CD4-positive, alpha-beta memory T cell (primary cell): Measurements from ENCODE around the gene CCDC107. TPM values are rescaled to one million over a fixed set of nuclear protein-coding genes. Genes with fewer than 3 reads are reported as not detected.
A peak's percentile ranks its signal among the peaks of the same experiment; 100 is the strongest.

Experiments
- CTCF ChIA-PET: fragments of 350-600 bp; sonication (Branson Sonifier 250); formaldehyde crosslinking; loops from one replicate; lab custom pipeline; 2021; ENCODE audit warnings: inconsistent platforms; ENCODE audit not compliant: partially characterized antibody; lab: Charles Lee
- POLR2A ChIA-PET: fragments of 350-600 bp; sonication (Branson Sonifier 250); formaldehyde crosslinking; loops from one replicate; lab custom pipeline; 2021; ENCODE audit not compliant: partially characterized antibody; lab: Charles Lee
- DNase-seq, 5 donors: peaks; one replicate each; pipeline versions ENCODE4 v3.0.0 to v3.0.0-alpha.2; 2020 to 2022; ENCODE audit warnings: mixed read lengths in 1 of 5
- H3K27ac ChIP-seq: one replicate; pipeline ENCODE4 v1.7.0; 2013; ENCODE audit warnings: low read depth, low read length
- H3K27me3 ChIP-seq: 2 replicates; pipeline ENCODE4 v1.7.0; 2013; ENCODE audit warnings: mild to moderate bottlenecking, low read length, moderate library complexity; ENCODE audit not compliant: insufficient read depth
- H3K36me3 ChIP-seq: 2 replicates; pipeline ENCODE4 v1.7.0; 2013; ENCODE audit warnings: mild to moderate bottlenecking, low read length, moderate library complexity; ENCODE audit not compliant: insufficient read depth
- H3K4me1 ChIP-seq: 2 replicates; pipeline ENCODE4 v1.7.0; 2013; ENCODE audit warnings: mild to moderate bottlenecking, low read length, moderate library complexity; ENCODE audit not compliant: insufficient read depth
- H3K4me3 ChIP-seq, 2 donors: one replicate each; pipeline ENCODE4 v1.7.0; 2013; ENCODE audit warnings: low read length in 2 of 2, mild to moderate bottlenecking in 1 of 2
- H3K9me3 ChIP-seq, 2 donors: one replicate each; pipeline ENCODE4 v1.7.0; 2013; ENCODE audit warnings: low read length in 2 of 2, control low read depth in 1 of 2; ENCODE audit not compliant: control insufficient read depth in 1 of 2
- H3K27ac Mint-ChIP-seq, 7 donors: one replicate each; pipeline ENCODE4 v1.8.0; 2020 to 2021; ENCODE audit warnings: mixed read lengths in 7 of 7, mild to moderate bottlenecking in 6 of 7, inconsistent platforms in 3 of 7, moderate library complexity in 3 of 7
- H3K27me3 Mint-ChIP-seq, 2 donors: one replicate each; pipeline ENCODE4 v1.8.0; 2020 to 2021; ENCODE audit warnings: mixed read lengths in 2 of 2
- H3K36me3 Mint-ChIP-seq, 2 donors: one replicate each; pipeline ENCODE4 v1.8.0; 2020 to 2021; ENCODE audit warnings: mixed read lengths in 2 of 2, inconsistent platforms in 1 of 2, mild to moderate bottlenecking in 1 of 2
- H3K4me1 Mint-ChIP-seq, 4 donors: one replicate each; pipeline ENCODE4 v1.8.0; 2020 to 2021; ENCODE audit warnings: mixed read lengths in 4 of 4, mild to moderate bottlenecking in 1 of 4
- H3K4me3 Mint-ChIP-seq, 8 donors: one replicate each; pipeline ENCODE4 v1.8.0; 2020 to 2021; ENCODE audit warnings: mixed read lengths in 8 of 8, mild to moderate bottlenecking in 7 of 8, moderate library complexity in 6 of 8, inconsistent platforms in 3 of 8
- H3K9me3 Mint-ChIP-seq, 8 donors: one replicate each; pipeline ENCODE4 v1.8.0; 2020 to 2021; ENCODE audit warnings: mixed read lengths in 8 of 8, mild to moderate bottlenecking in 5 of 8, inconsistent platforms in 3 of 8, moderate library complexity in 1 of 8
- intact Hi-C: fragments of 100-400 bp; cut with micrococcal nuclease; formaldehyde crosslinking; loops from one replicate; pipeline ENCODE4 v1.15.1; 2023
- polyA plus RNA-seq, 2 donors: library from polyadenylated mRNA; unstranded; fragments of 300-500 nt; fragmentation: Illumina TruSeq; gene quantifications; one replicate each; pipeline ENCODE4 v1.2.3, GENCODE V29; 2021
- total RNA-seq, 2 experiments: library from RNA; stranded (reverse); gene quantifications; one replicate each; pipeline ENCODE4 v1.2.3, GENCODE V29; 2021

Gene CCDC107
- total and polyA plus RNA-seq, 4 experiments from 2014 or later: 28.4 to 92.5 (median 60.5) TPM

- no peak overlapping the region for H3K27ac ChIP-seq
- peaks cover 25% of the 10 kb centered on the region for H3K4me1 ChIP-seq
- ChIA-PET CTCF (interaction anchor here (0.6 to 17.9 kb wide), 4 partner anchors 9 to 62 kb away, joined by 3 to 339 read pairs (median 133); partner anchors contain the start of genes CCDC107, RMRP, SIT1 and TPM2), POLR2A (no interaction called here)
- Mint-ChIP-seq H3K27me3 (no peaks in the 10 kb centered on the region), H3K4me3 (no peak overlapping the region), H3K9me3 (peaks cover 0 to under 1% (median 0%) of the 10 kb centered on the region in 8 donors), H3K4me1 (peaks cover 19 to 37% (median 28%) of the 10 kb centered on the region in 4 donors), H3K27ac (no peak overlapping the region), H3K36me3 (no peaks in the 10 kb centered on the region)
- no peaks in the 10 kb centered on the region for H3K27me3 ChIP-seq
- H3K36me3 ChIP-seq: no peaks in the 10 kb centered on the region
- no peak overlapping the region for H3K4me3 ChIP-seq
- H3K9me3 ChIP-seq: no peaks in the 10 kb centered on the region
- no peak for DNase-seq
- intact Hi-C loops: no loop called here
Measured at GRCh38 chr9:35667939-35668338, 9.8 kb downstream of the CCDC107 start.

DNA sequence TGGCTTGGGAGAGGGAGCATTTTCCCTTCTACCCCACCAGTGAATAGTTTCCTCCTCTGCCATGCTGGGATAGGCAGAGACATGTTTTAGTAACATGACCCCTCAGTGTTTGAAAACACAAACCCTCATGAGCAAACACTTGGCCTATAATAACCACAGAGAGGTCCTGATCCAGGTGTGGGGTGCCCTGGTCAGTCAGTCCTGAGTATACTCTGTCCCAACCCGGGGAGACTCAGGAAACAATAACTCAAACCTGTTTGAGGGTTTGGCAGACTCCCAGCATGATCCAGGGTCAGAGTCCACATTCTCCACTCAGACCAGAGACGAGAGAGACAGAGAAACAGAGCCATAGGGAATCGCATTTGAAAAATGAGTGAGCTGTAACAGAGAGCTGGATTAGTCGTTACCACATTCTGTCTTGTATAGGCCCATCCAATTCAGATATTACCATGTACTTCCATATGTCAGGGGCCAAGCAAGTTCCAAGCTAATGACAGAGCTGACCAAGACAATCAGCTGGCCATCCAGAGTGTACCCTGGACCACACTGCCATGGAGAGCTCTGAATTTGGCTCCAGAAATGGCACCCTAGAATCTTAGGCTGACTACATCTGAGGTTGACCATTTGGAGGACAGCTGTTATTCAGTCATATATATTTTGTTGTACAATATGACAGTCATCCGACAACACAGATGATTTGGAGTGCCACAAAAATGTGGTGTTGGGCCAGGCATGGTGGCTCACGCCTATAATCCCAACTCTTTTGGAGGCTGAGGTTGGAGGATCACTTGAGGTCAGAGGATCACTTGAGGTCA, 11.4 kb downstream of the CCDC107 start:
- H3K4me1 Mint-ChIP-seq: peaks cover 10 to 24% (median 15%) of the 10 kb centered on the region in 4 donors
- H3K9me3 ChIP-seq: no peaks in the 10 kb centered on the region
- H3K9me3 Mint-ChIP-seq: no peaks in the 10 kb centered on the region
- no peaks in the 10 kb centered on the region for H3K36me3 ChIP-seq
- peaks cover 0 to 3% of the 10 kb centered on the region in 2 donors for H3K27me3 Mint-ChIP-seq
- no peaks in the 10 kb centered on the region for H3K27me3 ChIP-seq
- CTCF ChIA-PET: interaction anchor here (0.6 to 17.9 kb wide), 8 partner anchors 8 to 59 kb away, joined by 3 to 260 read pairs (median 5); partner anchors contain the start of genes SIT1 and TPM2
- intact Hi-C loops: no loop called here
- no peak overlapping the region for H3K27ac ChIP-seq
- H3K36me3 Mint-ChIP-seq: no peaks in the 10 kb centered on the region
- no peak overlapping the region for H3K4me3 Mint-ChIP-seq
- H3K4me3 ChIP-seq: no peak overlapping the region
- peaks cover 9% of the 10 kb centered on the region for H3K4me1 ChIP-seq
- no peak overlapping the region for H3K27ac Mint-ChIP-seq
- POLR2A ChIA-PET: interaction anchor here (1.6 kb wide), 1 partner anchor 23 kb away, joined by 5 read pairs; no protein-coding TSS in a partner anchor
- no peak for DNase-seq

DNA sequence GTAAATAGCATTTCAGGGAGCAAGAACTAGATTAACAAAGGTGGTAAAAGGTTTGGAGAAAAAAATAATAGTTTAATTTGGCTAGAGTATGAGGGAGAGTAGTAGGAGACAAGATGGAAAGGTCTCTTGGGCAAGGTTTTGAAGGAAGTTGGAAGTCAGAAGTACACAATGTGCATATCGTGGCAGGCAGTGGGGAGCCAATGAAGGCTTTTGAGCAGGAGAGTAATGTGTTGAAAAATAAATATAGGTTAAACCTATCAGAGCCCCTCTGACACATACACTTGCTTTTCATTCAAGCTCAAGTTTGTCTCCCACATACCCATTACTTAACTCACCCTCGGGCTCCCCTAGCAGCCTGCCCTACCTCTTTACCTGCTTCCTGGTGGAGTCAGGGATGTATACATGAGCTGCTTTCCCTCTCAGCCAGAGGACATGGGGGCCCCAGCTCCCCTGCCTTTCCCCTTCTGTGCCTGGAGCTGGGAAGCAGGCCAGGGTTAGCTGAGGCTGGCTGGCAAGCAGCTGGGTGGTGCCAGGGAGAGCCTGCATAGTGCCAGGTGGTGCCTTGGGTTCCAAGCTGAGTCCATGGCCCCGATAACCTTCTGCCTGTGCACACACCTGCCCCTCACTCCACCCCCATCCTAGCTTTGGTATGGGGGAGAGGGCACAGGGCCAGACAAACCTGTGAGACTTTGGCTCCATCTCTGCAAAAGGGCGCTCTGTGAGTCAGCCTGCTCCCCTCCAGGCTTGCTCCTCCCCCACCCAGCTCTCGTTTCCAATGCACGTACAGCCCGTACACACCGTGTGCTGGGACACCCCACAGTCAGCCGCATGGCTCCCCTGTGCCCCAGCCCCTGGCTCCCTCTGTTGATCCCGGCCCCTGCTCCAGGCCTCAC, 15.3 kb downstream of the CCDC107 start, which contains the start of gene CA9:
TSS of gene CA9 (plus strand) at position 797 of the 893 bp plus-strand sequence. CDS start at position 829, 32 bp downstream.
- H3K9me3 Mint-ChIP-seq: no peaks in the 10 kb centered on the region
- no peak for DNase-seq
- H3K27ac Mint-ChIP-seq: peak within 1 kb of the TSS in 3 of 7 donors; percentile 18 to 51 (median 22)
- H3K9me3 ChIP-seq: no peaks in the 10 kb centered on the region
- H3K36me3 ChIP-seq: no peaks in the 10 kb centered on the region
- no peak within 1 kb of the TSS for H3K4me3 ChIP-seq
- peaks cover 12 to 15% (median 14%) of the 10 kb centered on the region in 4 donors for H3K4me1 Mint-ChIP-seq
- peaks cover 12% of the 10 kb centered on the region for H3K4me1 ChIP-seq
- H3K27me3 Mint-ChIP-seq: peaks cover 3 to 6% of the 10 kb centered on the region in 2 donors
- no peaks in the 10 kb centered on the region for H3K36me3 Mint-ChIP-seq
- intact Hi-C loops: no loop called here
- H3K27me3 ChIP-seq: no peaks in the 10 kb centered on the region
- no peak within 1 kb of the TSS for H3K27ac ChIP-seq
- POLR2A ChIA-PET: no interaction called here
- CTCF ChIA-PET: interaction anchor here (1.0 to 2.0 kb wide), 3 partner anchors 9 to 27 kb away, joined by 3 to 7 read pairs (median 4); no protein-coding TSS in a partner anchor
- H3K4me3 Mint-ChIP-seq: peak within 1 kb of the TSS; percentile 19 to 81 (median 70)

DNA sequence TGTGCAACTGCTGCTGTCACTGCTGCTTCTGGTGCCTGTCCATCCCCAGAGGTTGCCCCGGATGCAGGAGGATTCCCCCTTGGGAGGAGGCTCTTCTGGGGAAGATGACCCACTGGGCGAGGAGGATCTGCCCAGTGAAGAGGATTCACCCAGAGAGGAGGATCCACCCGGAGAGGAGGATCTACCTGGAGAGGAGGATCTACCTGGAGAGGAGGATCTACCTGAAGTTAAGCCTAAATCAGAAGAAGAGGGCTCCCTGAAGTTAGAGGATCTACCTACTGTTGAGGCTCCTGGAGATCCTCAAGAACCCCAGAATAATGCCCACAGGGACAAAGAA, 15.9 kb downstream of the CCDC107 start:
- no peak for DNase-seq
- peaks cover 3 to 6% of the 10 kb centered on the region in 2 donors for H3K27me3 Mint-ChIP-seq
- peaks cover 12 to 15% (median 14%) of the 10 kb centered on the region in 4 donors for H3K4me1 Mint-ChIP-seq
- Histone ChIP-seq H3K27me3 (no peaks in the 10 kb centered on the region), H3K9me3 (no peaks in the 10 kb centered on the region), H3K36me3 (no peaks in the 10 kb centered on the region), H3K4me3 (no peak overlapping the region), H3K27ac (no peak overlapping the region), H3K4me1 (peaks cover 12% of the 10 kb centered on the region)
- no peak overlapping the region for H3K27ac Mint-ChIP-seq
- H3K9me3 Mint-ChIP-seq: no peaks in the 10 kb centered on the region
- intact Hi-C loops: no loop called here
- no peaks in the 10 kb centered on the region for H3K36me3 Mint-ChIP-seq
- POLR2A ChIA-PET: no interaction called here
- peak overlapping the region in 1 of 8 donors; percentile 10 for H3K4me3 Mint-ChIP-seq
- CTCF ChIA-PET: interaction anchor here (1.0 to 2.0 kb wide), 4 partner anchors 10 to 65 kb away, joined by 3 to 7 read pairs (median 4); no protein-coding TSS in a partner anchor

DNA sequence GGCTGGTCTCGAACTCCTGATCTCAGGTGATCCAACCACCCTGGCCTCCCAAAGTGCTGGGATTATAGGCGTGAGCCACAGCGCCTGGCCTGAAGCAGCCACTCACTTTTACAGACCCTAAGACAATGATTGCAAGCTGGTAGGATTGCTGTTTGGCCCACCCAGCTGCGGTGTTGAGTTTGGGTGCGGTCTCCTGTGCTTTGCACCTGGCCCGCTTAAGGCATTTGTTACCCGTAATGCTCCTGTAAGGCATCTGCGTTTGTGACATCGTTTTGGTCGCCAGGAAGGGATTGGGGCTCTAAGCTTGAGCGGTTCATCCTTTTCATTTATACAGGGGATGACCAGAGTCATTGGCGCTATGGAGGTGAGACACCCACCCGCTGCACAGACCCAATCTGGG, 17.1 kb downstream of the CCDC107 start:
- peak overlapping the region in 2 of 7 donors; percentile 17 to 47 for H3K27ac Mint-ChIP-seq
- H3K4me1 Mint-ChIP-seq: peaks cover 12 to 15% (median 14%) of the 10 kb centered on the region in 4 donors
- peak overlapping the region; percentile 53 to 78 (median 76) for H3K4me3 Mint-ChIP-seq
- peaks cover 12% of the 10 kb centered on the region for H3K4me1 ChIP-seq
- ChIA-PET CTCF (interaction anchor here (1.0 to 3.5 kb wide), 6 partner anchors 11 to 66 kb away, joined by 3 to 20 read pairs (median 4); partner anchors contain the start of genes ARHGEF39 and CREB3), POLR2A (interaction anchor here (1.0 to 2.0 kb wide), 7 partner anchors 9 to 53 kb away, joined by 3 to 11 read pairs (median 4); partner anchors contain the start of genes ARHGEF39, CCDC107 and RMRP)
- no peak overlapping the region for H3K4me3 ChIP-seq
- no peaks in the 10 kb centered on the region for H3K9me3 Mint-ChIP-seq
- no peaks in the 10 kb centered on the region for H3K9me3 ChIP-seq
- no peaks in the 10 kb centered on the region for H3K27me3 ChIP-seq
- H3K27ac ChIP-seq: no peak overlapping the region
- no peak for DNase-seq
- H3K36me3 Mint-ChIP-seq: no peaks in the 10 kb centered on the region
- intact Hi-C loops: no loop called here
- H3K36me3 ChIP-seq: no peaks in the 10 kb centered on the region
- H3K27me3 Mint-ChIP-seq: peaks cover 3 to 6% of the 10 kb centered on the region in 2 donors

DNA sequence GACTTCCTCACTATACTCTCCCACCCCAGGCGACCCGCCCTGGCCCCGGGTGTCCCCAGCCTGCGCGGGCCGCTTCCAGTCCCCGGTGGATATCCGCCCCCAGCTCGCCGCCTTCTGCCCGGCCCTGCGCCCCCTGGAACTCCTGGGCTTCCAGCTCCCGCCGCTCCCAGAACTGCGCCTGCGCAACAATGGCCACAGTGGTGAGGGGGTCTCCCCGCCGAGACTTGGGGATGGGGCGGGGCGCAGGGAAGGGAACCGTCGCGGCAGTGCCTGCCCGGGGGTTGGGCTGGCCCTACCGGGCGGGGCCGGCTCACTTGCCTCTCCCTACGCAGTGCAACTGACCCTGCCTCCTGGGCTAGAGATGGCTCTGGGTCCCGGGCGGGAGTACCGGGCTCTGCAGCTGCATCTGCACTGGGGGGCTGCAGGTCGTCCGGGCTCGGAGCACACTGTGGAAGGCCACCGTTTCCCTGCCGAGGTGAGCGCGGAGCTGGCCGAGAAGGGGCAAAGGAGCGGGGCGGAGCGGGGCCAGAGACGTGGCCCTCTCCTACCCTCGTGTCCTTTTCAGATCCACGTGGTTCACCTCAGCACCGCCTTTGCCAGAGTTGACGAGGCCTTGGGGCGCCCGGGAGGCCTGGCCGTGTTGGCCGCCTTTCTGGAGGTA, 17.8 kb downstream of the CCDC107 start:
- H3K36me3 ChIP-seq: no peaks in the 10 kb centered on the region
- Mint-ChIP-seq H3K9me3 (no peaks in the 10 kb centered on the region), H3K4me3 (peak overlapping the region; percentile 65 to 91 (median 77)), H3K36me3 (no peaks in the 10 kb centered on the region), H3K27ac (peak overlapping the region in 1 of 7 donors; percentile 17), H3K4me1 (peaks cover 12 to 15% (median 14%) of the 10 kb centered on the region in 4 donors), H3K27me3 (peaks cover 3 to 6% of the 10 kb centered on the region in 2 donors)
- ChIA-PET POLR2A (interaction anchor here (1.0 to 2.0 kb wide), 7 partner anchors 9 to 52 kb away, joined by 3 to 11 read pairs (median 4); partner anchors contain the start of genes ARHGEF39, CCDC107 and RMRP), CTCF (interaction anchor here (1.0 to 3.5 kb wide), 4 partner anchors 11 to 53 kb away, joined by 3 to 20 read pairs (median 7); partner anchors contain the start of gene ARHGEF39)
- intact Hi-C loops: no loop called here
- H3K27ac ChIP-seq: no peak overlapping the region
- H3K4me1 ChIP-seq: peaks cover 12% of the 10 kb centered on the region
- H3K9me3 ChIP-seq: no peaks in the 10 kb centered on the region
- no peak for DNase-seq
- H3K4me3 ChIP-seq: peak overlapping the region in 1 of 2 donors; percentile 41
- no peaks in the 10 kb centered on the region for H3K27me3 ChIP-seq
